ENCODE data around the gene CAV3.

CAV3 gene

DNA sequence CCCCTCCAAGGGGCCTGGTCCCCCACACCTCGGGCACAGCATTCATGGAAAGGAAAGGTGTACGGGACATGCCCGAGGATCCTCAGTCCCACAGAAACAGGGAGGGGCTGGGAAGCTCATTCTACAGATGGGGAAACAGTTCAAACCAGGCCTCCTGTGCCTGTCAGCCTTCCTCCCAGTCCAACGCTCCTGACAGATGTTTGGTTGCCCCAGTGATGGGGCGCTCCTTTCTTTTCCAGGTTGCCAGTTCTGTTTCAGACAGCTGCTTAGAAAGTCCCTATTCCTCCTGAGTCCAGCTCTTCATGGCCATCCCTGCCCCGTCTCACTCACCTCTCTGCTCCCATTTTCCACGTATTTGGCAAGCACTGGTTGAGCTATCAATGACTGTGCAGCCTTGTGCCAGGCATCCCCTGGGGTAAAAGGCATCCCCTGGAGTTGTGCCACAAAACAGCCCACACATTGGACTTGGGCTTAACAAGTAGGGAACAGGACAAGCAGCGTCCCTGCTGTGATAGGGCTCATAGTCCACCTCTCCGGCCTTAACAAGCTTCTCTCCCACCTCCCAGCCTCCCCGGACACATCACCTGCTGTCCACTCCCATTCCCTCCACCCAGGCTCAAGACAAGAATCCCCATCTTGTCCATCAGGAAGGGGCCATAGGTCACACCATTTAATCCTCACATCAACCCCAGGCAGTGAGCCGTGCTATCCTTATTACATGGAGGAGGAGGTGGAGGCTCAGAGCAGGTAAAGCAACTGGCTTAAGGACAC is 29.2 kb downstream of the CAV3 start:
- FAIRE-seq, result no peak

DNA sequence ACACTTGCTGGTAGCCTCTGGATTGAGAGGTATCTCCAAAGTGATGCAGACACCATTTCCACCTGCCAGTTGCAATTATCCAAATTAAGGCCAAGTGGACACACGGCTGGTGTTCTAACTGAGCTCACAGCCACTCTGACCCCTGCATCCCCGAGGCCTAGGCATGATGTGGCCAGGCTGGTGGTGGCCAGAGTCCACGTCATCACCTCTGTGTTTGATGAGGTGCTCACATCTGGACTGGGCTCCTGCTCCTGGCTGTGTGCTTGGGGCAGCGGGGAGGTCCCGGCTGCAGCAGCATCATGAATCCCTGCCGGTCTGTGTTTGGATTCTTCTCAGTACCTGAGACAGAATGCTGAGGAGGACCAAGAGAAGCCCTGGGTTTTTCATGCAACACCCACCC is 30.9 kb downstream of the CAV3 start:
- no peak for FAIRE-seq

DNA sequence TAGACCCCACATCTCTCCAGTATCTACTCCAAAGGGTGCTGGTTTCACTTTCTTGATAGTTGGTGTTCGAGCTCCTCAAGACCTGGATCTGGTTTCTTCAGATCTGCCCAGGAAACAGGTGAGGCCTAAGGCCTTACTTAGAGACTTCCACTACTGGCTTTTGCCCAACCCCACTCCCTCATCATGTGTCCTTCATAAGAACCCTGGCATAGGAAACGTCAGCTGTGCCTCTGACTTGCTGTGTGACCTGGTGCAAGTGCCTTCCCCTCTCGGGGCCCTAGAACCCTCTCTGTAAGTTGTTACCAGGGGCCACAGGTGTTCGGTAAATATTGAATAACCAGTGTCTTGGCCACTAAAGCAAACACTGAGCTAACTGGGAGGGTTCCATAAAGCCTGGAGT is 31.9 kb downstream of the CAV3 start:
- no peak for FAIRE-seq

DNA sequence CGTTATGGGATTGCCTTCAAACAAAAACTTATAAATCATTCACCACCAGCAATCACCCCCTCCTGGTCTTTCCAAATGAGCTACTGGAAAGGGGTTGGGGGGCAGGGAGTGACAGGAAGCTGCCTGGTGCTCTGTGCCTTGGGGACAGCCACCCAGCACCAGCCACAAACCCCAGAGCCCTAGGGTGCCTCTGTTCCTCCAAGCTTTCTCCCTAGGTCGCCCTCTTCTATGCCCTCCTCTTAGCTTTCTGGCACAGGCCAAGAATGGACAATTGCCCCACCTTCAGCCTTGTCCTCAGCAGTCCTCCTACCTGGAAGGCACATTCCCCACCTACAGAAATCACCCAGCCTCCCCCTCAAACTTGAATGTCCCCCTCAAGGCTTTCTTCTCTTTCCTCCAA is 32.5 kb downstream of the CAV3 start:
- no peak for FAIRE-seq

DNA sequence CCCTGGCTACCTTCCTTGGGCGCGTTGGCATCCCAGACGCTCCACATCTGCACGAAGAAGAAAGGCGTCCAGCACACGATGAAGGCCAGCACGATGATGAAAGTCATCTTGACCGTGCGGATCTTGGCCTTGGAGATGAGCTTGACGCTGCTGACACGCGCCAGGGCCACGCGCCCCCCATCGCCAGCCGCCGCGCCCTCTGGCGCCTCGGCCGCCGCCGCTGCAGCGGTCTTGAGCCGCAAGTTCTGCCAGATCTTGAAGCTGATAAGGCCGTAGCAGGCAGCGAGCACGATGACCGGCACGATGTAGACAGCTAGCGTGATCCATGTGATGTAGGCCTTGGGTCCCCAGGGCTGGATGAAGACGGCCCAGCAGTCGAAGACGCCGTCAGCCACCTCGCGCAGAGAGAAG is 33.7 kb downstream of the CAV3 start:
- FAIRE-seq, result no peak

DNA sequence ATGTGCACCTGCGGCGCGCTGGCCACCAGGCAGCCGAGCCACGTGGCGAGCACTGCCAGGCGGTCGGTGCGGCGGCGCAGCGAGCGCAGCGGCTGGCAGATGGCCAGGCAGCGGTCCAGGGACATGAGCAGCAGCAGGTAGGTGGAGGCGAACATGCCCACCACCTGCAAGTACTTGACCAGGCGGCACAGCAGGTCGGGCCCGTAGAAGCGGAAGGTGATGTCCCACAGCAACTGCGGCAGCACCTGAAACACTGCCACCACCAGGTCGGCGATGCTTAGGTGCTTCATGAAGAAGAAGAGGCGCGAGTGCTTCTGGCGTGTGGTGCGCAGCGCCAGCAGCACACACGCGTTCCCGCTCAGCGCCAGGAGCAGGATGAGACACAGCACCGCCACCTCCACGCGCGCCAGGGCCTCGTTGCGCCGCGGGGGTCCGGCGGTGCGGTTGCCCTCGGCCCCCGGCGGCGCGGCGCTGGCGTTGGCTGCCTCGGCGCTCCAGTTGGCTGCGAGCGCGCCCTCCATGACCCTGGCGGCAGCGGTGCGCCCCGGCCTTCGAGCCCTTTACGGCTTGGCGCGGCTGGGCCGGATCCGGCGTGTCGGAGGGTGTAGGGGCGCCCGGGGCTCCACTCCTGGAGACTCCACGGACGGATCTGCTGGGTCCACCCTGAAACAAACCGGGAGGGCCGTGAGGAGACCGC is 34.2 kb downstream of the CAV3 start:
- FAIRE-seq, result no peak

DNA sequence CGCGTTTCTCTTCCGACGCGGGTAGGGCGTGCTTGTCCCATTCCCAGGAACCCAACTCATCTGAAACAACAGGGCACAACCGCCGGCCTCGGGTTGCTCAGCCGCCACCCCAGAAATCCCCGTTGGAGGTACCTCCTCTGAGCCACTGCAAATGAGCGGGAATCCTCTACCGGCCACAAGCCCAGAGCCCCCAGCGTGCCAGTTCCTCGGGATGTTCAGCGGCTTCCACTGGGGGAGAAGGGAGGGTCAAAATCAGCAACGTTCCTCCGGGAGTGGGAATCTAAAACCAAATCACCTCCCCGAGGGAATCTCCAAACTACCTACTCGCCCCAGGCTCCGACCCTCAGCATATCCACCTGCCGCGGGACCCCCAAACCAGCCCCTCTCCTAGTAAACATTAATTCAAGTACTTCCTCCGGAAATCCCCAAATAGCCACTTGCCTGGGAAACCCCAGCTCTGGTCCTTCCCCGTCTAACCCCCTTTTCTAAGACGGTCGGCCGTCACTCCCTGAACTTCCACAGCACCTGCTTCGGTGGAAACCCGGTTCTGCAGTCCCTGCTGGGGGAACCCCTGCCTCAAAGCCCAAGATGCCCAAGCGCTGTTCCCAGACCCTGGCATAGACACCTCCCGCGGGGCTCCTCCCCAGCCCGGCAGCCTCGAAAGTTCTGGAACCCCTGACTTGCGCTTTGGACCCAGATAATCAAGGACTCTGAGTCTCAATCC is 34.9 kb downstream of the CAV3 start:
- FAIRE-seq, result no peak

DNA sequence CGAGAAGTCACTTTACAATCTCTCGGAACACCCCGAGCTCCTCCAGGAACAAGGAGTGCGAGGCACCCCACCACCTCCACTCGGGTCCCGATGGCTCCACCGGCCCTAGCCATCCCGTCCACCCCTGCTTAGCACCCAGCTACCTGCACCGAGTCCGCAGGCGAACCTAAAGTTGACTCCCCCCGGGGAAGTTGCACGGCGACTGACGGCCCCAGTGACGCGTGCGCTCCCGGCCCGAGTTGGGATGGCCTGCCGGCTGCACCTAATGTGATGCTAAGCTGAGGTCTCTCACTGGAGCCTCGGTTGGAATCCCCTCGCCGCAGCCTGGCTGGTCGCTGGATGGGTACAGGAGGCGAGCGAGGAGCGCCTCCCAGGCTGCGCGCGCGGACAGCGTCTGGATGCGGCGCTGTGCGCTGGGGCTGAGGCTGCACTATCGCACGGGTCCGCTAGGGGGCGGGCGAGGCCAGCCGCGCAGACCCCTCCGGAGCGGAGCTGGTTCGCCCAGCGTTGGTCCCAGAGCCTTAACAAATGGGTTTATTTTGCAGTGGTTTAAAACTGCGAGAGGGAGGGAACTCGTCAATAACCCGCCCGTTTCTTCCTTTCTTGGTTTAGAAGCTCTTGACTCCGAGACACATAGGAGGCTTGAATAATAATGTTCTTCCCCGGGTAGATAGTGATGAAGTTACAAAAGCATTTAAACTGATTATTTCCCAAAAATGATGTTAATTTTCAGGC is 35.7 kb downstream of the CAV3 start, which contains the start of gene OXTR:
Gene OXTR, minus strand, starts transcription at position 526 of the 735 bp plus-strand sequence. CDS start 1,426 bp downstream, outside the sequence.
- no peak for FAIRE-seq

DNA sequence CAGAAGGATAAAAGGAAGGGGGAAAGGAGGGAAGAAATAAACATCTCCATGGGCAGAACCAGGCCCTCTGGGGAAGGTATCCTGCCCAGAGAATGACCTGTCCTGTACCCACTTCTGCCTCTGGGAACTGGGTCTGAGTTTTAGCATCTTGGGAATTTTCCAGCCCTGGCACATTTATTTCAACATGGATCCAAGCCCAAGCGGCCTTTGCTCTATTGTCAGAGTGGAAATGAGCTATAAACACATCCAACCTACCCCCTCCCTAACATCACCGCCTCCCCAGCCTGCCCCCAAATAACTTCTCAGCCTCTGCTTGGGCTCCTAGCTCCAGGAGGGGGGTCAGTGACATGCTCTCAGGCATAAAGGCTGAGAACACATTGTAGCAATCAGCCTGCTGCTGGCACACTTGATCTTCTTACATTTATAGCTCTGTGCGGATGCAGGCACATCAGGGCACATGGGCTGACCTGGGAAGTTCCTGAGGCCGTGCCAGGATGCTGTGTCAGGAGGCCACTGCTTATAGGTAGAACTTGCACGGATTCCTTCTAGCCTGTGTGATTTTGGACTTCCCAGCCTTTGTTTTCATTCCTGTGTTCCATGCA is 40.4 kb downstream of the CAV3 start:
- no peak for FAIRE-seq

DNA sequence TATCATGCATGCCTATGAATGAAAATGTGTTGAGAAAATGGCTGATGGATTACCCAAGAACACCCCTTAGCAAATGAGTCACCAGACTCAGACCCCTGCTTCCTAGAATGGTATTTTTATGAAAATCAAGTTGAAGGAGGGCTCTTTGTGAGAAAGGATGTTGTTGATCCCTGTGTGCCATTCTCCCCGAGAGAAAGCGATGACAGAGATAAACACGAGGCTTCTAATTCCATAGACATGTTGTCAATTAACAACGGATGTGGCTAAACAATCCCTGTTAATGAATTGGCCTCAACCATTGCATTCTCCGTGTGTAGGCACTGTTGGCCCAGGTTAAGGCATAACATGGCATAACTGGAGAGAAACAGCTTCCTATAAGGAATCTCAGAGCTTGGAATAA is 41.6 kb downstream of the CAV3 start:
- FAIRE-seq, result no peak

DNA sequence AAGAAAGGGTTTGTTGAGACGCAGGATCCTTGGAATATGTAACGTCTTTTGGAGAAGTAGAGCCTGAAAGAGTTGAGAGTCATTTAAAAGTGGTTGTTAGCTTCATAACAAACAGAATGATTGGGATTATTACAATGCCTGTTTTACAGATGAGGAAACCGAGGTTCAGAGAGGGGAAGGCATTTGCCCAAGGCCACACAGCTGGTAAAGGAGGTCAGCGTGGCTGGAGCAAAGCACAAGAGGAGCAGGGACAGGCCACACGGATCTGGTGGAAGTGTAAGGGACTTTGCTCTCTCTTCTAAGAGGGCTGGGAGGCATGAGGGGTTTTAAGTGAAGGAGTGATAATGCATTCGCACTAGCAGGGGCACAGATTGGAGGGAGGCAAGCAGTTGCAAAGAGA is 42.0 kb downstream of the CAV3 start:
- FAIRE-seq, result no peak

DNA sequence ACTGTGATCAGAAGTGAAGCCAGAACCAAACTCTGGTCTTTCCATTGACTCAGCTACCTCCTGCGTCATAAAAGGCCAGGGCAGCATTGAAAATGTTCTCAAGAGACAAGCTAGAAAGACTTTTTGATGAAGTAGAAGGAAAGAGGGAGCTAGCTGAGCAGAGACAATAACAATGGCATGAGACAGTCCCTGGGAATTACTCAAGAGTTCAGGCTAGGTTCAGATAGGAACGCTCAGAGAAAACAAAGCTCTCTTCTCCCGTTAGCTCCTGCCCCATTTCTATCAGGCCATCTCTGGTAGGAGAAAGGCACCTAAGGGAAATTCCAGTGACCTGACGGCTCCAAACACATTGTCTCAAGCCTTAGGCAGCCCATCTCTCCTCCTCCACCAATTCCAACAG is 42.8 kb downstream of the CAV3 start:
- FAIRE-seq, result no peak

DNA sequence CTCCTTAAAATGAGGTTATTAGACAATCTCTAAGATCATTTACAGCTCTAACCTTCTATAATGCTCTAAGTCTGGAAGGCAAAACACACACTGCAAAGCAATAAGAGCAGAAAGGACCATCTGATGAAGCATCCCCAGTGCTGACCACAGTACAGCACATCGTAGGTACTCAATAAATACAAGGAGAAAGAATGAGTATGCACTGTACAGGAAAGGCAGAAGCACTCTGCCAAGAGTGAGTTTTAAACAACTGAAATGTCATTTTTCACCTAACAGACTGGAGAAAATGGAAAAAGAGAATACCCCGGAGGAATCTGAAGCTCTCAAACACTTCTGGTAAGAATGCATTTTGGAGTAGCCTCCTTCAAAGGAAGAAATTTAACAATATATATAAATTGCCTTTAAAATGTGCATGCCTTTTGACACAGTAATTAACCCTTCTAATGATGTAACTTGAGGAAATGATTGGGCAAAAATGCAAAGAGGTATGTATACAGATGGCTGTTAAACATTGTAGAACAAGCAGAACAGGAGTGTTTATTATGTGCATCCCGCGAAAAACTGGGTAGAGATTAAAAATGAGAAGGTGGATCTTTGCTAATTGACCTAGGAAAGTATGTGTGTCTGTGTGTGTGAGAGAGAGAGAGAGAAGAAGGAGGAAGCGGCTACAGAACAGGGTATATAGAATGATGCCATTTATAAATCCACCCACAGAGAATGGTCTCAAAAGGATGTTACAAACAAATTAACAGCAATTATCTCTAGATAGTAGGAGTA is 43.8 kb downstream of the CAV3 start:
- FAIRE-seq, result no peak

DNA sequence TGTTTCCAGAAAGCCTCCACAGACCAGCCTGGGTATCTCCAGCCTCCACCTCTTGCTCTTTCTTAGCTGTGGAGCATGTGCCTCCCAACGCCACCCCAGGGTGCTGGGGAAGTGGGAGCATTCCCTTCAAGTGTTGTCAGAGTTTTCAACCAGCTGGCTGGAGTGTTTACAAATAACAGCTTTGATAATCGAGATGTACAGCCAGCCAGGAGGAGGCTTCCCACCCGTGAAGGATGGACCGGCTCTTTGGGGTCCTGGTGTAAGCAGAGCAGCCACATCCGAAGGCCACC is 44.3 kb downstream of the CAV3 start:
- FAIRE-seq, result no peak

DNA sequence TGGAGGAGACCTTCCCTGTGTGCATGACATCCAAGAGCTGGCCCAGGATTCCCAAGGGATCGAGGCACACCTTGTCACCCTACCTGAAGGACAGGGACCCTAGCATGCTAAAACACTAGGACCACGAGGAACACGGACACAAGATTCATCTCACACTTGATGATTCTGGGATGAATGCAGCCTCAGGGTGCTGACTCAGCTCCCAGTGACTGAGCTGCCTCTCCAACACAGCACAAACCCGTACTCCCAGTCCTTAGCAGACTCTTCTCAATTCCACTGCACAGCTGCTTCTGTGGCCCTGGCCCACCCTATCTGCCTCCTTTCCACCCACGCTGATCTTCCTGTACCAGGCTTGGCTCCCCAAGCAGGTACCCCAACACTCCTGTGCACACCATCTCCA is 44.9 kb downstream of the CAV3 start:
- FAIRE-seq, result no peak

DNA sequence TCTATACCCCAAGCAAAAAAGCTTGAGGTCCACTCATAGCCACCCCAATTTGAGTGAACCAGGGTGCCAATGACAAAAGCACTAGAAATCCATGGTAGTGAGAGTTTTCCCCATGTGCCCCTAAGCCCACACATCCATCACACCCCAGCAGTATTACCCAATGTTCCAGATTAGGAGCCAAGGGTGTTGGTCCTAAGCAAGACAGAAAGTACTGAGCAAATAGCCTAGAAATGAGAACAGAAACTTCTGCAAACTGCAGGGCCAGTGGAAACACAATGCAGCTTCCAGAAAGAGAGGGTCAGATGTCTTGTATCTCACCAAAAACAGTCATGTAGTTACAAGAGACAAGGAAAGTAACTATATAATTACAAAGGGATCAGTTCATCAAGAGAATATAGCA is 46.7 kb downstream of the CAV3 start:
- no peak for FAIRE-seq

DNA sequence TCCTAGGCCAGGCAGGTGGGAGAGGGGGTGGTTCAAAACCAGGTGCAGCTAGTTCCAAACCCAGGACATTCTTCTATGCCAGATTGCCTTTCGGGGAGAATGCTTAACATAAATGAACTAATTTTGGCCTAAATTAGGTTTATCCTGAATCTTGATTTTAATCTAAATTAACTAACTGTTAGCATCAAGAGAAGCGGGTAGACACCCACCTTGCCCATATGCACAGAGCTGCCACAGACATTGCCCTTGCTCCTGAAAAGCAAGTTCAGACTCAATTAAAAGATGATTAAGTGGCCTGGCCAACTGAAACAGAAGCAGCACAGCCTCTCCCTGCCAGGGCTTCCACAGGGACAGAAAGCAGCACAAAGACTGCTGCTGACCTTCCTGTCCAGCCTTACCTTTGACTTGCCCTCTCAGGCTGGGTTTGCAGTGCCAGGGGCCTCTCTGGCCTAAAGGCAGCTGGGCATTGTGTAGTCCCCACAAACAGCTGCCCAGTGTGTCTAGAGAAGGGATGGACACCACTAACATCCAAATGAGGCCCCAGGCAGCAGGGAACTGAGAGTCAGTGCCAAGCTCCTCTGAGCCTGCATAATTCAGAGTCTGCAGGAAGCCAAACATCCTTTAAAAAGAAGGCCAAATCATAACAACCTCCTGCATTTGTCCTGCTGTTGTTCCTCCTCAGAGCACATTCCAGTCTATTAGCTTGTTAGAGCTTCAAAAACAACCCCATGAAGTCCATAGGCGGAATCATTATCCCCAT is 51.3 kb downstream of the CAV3 start:
- no peak for FAIRE-seq

DNA sequence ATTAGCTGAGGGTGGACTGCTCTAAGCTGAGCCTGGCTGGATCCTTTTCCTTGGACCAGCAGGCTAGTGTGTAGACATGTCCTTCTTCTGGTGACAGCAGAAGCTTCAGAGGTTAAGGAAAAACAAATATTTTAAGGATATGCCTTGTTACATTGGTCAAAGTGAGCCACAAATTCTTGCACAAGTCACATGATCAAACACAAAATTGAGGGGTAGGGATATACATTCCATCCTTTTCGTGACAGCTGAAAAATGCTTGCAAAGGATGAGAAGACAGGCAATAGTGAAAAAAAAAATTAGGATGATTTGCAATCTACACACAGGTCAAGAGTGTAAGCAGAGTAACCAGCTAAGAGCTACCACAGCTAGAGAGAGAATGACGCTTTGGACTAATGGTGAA is 56.9 kb downstream of the CAV3 start:
- no peak for FAIRE-seq

DNA sequence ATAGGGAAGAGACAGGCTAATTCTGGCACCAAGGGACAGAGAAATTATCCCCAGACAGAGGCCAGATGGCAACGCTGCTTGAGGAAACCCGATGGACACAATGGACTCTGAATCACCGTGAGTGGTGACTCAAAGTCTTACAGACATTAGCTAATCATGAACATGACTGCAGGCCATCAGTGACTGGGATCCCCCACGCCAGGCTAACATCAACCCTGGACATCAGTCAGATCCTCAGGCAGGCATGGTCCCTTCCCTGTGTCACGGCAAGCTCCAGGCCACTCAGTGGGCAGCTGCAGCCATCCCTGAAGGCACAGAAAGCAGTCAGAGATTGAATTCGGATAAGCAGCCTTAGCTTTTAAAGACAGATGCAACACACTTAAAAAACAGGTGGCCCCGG is 59.6 kb downstream of the CAV3 start:
- FAIRE-seq, result no peak

DNA sequence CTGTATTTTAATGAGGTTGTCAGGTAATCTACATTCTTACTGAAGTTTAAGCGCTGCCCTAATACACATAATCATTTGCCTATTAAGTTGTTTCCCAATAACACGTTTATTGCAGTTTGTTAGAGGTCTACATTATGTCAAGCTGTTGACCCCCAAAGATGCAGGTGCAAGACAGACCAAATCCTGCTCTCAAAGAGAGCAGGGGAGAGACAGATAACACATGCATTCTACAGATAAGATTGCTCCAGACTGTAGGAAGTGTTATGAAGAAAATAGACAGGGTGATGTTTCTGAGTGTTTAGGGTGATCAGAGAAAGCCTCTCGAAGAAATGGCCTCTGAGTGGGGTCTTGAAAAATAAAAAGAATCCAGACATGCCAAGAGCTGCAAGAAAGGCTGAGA is 60.6 kb downstream of the CAV3 start:
- FAIRE-seq, result no peak

Data from islet of Langerhans (tissue), 1 donor.